ENCODE data around the gene RIPPLY3.
A peak's percentile ranks its signal among the peaks of the same experiment; 100 is the strongest.

Gene RIPPLY3, protein sequence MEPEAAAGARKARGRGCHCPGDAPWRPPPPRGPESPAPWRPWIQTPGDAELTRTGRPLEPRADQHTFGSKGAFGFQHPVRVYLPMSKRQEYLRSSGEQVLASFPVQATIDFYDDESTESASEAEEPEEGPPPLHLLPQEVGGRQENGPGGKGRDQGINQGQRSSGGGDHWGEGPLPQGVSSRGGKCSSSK

GRCh38 chr21:37006486-37007291 is at the start of gene RIPPLY3:
Gene RIPPLY3, plus strand, starts transcription at chr21:37006702. Its CDS starts 71 bp downstream, at chr21:37006773.
- no peak for DNase-seq (ENCODE audit: extremely low spot score, insufficient read length, low read depth)

GRCh38 chr21:36959020-36959835 is 47.3 kb upstream of the RIPPLY3 start:
- FAIRE-seq (no peak), DNase-seq (ENCODE audit: extremely low spot score, insufficient read length, low read depth) (no peak)

More at GRCh38 chr21:37006486-37007291, at the start of gene RIPPLY3:
- FAIRE-seq: no peak

GRCh38 chr21:36960676-36961284 is 45.7 kb upstream of the RIPPLY3 start:
- DNase-seq (ENCODE audit: extremely low spot score, insufficient read length, low read depth): no peak

GRCh38 chr21:36962098-36962780 is 44.3 kb upstream of the RIPPLY3 start:
- no peak for FAIRE-seq

More at GRCh38 chr21:36960676-36961284, 45.7 kb upstream of the RIPPLY3 start:
- FAIRE-seq: no peak

DNA sequence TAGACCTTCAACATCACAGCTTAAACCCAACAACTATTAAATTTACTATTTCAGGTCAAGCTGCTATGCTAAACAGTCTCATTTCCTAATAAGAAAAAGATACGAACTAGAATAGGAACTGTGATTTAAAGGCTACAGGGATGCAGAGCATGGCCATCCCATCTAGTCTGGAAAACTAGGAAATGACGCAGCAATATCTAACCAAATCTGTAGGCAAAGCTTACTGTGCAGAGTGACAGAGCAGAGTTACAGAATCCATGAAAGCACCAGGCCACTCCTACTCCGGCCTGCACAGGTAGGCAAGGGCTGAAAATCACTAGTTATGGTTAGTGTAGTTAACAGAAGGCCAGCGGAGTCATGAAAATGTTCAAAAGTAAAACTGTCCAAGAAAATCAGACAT is 42.1 kb upstream of the RIPPLY3 start:
- FAIRE-seq (no peak), DNase-seq (ENCODE audit: extremely low spot score, insufficient read length, low read depth) (no peak)

More at GRCh38 chr21:36962098-36962780, 44.3 kb upstream of the RIPPLY3 start:
- no peak for DNase-seq (ENCODE audit: extremely low spot score, insufficient read length, low read depth)

DNA sequence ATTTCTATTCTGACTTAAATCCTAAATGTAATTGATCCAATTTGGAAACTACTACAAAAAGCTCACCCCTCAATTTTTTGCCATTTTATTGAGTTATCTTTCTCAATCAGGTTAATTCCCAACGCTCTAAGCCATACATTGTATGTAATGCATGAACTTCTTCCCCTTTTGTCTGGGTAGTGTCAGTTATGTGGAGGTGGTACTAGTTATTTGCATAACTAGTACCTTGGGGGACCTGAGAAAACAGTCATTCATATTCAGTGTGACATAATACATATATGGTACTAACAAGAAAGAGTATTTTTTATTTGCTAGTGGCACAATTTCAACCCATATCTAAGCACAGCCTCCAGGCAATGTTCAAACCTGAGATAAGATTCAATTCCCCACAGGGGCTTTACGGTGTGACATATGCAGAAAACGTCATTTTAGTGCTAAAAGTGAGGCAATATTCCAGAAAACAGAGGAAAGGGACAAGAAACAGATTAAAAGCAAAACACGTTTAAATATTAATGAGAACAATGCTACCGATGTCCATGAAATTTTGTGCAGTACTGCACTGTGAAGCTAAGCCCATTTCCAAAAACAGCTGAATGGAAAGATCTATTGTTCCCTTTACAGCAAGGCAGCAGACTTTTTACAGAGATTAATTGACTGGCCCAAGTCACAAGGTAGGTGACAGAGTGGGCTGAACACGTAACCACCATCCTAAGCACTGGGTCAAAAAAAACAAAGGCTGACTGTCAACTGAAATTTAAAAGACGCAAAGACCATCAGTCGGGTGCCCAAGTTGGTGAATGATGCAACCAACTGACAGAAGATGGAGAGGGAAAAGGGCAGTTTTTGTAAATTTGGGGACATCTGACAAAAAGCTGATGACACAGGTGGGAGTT is 41.4 kb upstream of the RIPPLY3 start:
- DNase-seq (ENCODE audit: extremely low spot score, insufficient read length, low read depth) (no peak), FAIRE-seq (no peak)

DNA sequence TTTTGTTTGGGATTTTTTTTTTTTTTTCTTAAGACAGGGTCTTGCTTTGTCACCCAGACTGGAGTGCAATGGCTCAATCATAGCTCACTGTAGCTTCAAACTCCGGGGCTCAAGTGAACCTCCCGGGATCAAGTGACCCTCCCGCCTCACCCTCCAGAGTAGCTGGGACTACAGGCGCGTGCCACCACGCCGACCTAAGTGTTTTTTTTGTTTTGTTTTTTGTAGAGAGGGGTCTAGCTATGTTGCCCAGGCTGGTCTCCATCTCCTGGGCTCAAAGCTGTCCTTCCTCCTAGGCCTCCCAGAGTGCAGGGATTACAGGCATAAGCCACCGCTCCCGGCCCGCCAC is 40.8 kb upstream of the RIPPLY3 start:
- FAIRE-seq: no peak

DNA sequence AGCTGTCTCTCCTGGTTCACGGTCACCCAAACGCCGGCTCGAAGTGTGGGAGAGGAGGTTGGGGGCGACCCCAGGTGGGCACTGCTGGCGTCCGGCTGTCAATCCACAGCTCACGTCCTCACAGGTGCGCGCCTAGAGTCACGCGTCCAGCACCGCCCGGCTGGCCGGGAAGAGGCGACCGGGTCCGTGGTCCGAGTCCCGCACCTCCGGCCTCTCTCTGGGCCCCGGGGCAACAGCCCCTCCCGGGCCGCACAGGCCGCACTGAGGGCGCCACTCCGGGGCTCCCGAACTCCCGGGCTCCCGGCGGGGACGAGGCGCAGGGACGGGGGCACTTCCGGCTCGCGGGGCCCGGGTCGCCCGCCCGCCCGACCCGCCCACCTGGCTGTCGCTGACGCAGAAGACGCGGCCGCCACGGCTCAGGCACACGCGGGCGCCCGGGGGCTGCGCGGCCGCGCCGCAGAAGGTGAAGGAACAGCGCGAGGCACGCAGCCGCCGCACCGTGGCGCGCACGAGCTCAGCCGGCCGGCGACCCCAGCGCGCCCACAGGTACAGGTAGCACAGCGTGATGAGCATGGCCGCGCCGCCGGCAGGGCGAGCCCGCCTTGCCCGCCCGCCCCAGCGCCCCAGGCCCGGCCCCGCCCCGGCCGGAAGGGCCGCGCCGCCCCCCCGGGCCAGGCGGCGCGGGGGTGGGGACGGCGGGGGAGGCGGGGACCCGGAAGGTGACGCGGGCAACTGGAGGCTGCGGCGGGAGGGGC is 40.3 kb upstream of the RIPPLY3 start, which contains the start of gene HLCS:
TSS of gene HLCS (minus strand) at position 604 of the 755 bp plus-strand sequence. CDS start at position 573, 31 bp downstream.
- FAIRE-seq: no peak
- DNase-seq (ENCODE audit: extremely low spot score, insufficient read length, low read depth): peak; percentile 65

More for the DNA sequence above, 40.8 kb upstream of the RIPPLY3 start:
- DNase-seq (ENCODE audit: extremely low spot score, insufficient read length, low read depth): no peak

GRCh38 chr21:36966821-36967768 is 39.4 kb upstream of the RIPPLY3 start:
- DNase-seq (ENCODE audit: extremely low spot score, insufficient read length, low read depth): no peak
- no peak for FAIRE-seq

GRCh38 chr21:36968414-36968813 is 38.1 kb upstream of the RIPPLY3 start:
- DNase-seq (ENCODE audit: extremely low spot score, insufficient read length, low read depth): no peak
- no peak for FAIRE-seq

GRCh38 chr21:36968976-36969375 is 37.5 kb upstream of the RIPPLY3 start:
- no peak for FAIRE-seq
- no peak for DNase-seq (ENCODE audit: extremely low spot score, insufficient read length, low read depth)

- FAIRE-seq: no peak
Observed at GRCh38 chr21:36973986-36974850, 32.3 kb upstream of the RIPPLY3 start.

GRCh38 chr21:36974851-36975192 is 31.7 kb upstream of the RIPPLY3 start:
- FAIRE-seq: no peak
- no peak for DNase-seq (ENCODE audit: extremely low spot score, insufficient read length, low read depth)

More at GRCh38 chr21:36973986-36974850, 32.3 kb upstream of the RIPPLY3 start:
- DNase-seq (ENCODE audit: extremely low spot score, insufficient read length, low read depth): no peak

DNA sequence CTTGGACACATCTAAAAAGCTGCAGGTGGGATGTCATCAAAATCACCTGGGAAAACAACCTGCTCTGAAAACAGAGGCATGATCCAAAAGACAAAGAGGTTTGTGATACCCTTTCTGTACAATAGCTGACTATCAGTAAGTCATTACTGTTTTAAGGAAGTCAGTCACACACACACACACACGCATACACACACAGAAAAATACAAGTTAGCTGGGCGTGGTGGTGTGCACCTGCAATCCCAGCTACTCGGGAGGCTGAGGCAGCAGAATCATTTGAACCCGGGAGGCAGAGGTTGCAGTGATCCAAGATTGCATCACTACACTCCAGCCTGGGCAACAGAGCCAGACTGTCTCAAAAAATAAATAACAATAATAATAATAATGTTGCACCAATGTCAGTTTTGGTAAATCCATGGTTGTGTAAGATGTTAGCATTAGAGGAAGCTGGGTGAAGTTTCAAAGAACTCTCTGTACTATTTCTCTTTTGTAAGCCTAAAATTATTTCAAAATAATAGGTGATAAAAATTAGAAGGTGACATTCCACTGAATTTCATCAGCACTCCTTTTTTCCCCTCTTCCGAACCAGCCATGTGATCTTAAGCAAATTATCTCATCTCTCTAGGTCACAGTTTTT is 30.2 kb upstream of the RIPPLY3 start:
- no peak for DNase-seq (ENCODE audit: extremely low spot score, insufficient read length, low read depth)
- no peak for FAIRE-seq

- FAIRE-seq (peak; percentile 82), DNase-seq (ENCODE audit: extremely low spot score, insufficient read length, low read depth) (no peak)
Observed at GRCh38 chr21:36976882-36977651, 29.4 kb upstream of the RIPPLY3 start.
